Body of pancreas (tissue), 4 donors: ENCODE results near the gene NKD1. TPM values are rescaled to one million over a fixed set of nuclear protein-coding genes. Genes with fewer than 3 reads are reported as not detected.

Source experiments
- ATAC-seq: fragments of 150-250 bp; one replicate; pipeline ENCODE4 v1.9.1; 2016
- DNase-seq, 4 donors: peaks; one replicate each; pipeline ENCODE4 v3.0.0-alpha.2; 2019
- H3K27ac ChIP-seq, 4 donors: fragments of 200-600 bp; sonication (generic); 1 replicate in 3 of 4; 2 replicates in 1 of 4; pipeline versions ENCODE4 v1.5.1 to v1.6.1; 2016 to 2019; ENCODE audit warnings: mild to moderate bottlenecking in 1 of 4, mixed read lengths in 1 of 4, moderate library complexity in 1 of 4
- H3K27me3 ChIP-seq, 2 donors: fragments of 200-600 bp; sonication (generic); one replicate each; pipeline ENCODE4 v1.6.0; 2016; ENCODE audit warnings: mild to moderate bottlenecking in 1 of 2
- H3K36me3 ChIP-seq, 2 donors: fragments of 200-600 bp; sonication (generic); replicated peaks in 1 of 2; 2 replicates each; pipeline ENCODE4 v1.5.1; 2016; ENCODE audit warnings: low read depth in 2 of 2; ENCODE audit not compliant: insufficient read depth in 1 of 2
- H3K4me1 ChIP-seq: fragments of 200-600 bp; sonication (generic); one replicate; pipeline ENCODE4 v1.6.0; 2016
- H3K4me3 ChIP-seq, 2 donors: fragments of 200-600 bp; sonication (generic); 1 replicate in 1 of 2; 2 replicates in 1 of 2; pipeline ENCODE4 v1.5.1; 2016 to 2019
- H3K9me3 ChIP-seq, 3 donors: fragments of 200-600 bp; sonication (generic); 1 replicate in 2 of 3; 2 replicates in 1 of 3; pipeline ENCODE4 v1.5.1; 2016
- POLR2A ChIP-seq, 3 donors: fragments of 450-650 bp; IDR thresholded peaks; one replicate each; pipeline ENCODE4 v1.6.1; 2016; ENCODE audit warnings: antibody characterized with exemption in 3 of 3, mild to moderate bottlenecking in 2 of 3
- WGBS, 2 donors: methylation state at CpG; one replicate each; pipeline ENCODE4 v1.1.5; 2017; 5-methylcytosine and 5-hydroxymethylcytosine counted together
- intact Hi-C: fragments of 100-400 bp; cut with DNase I; formaldehyde crosslinking; loops from one replicate; pipeline ENCODE4 v1.15.1; 2023
- total RNA-seq, 2 donors: library from RNA; depleted of rRNA; stranded (reverse); fragments of >200 nt; gene quantifications; one replicate each; pipeline ENCODE4 v1.1.0, GENCODE V29; 2016
- TF ChIP-seq, protein P1 (sequence below), 7 experiments: fragments of 450-650 bp in 4 of 7; fragments of 200-600 bp in 3 of 7; sonication (generic) in 3 of 7; IDR thresholded peaks; one replicate each; pipeline ENCODE4 v1.5.1; 2016 to 2019; ENCODE audit warnings: antibody characterized with exemption in 7 of 7

Gene NKD1
- total RNA-seq, 2 donors from 2014 or later = 2.0 to 4.9 TPM

DNA sequence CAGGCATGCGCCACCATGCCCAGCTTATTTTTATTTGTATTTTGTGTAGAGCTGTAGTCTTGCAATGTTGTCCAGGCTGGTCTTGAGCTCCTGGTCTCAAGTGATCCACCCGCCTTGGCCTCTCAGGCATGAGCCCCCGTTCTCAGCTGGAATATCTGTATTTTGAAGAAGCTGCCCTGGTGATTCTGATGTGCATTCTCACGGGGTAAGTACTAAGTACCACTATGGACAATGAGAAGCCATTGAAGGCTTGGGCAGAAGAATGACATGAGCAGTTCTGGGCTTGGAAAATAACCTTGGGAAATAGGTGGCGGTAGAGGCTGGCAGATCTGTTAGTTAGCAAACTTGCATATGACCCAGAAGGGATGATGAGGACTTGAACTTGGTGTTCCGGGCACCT lies 15.6 kb upstream of the NKD1 start:
- H3K4me1 ChIP-seq = peaks cover 9% of the 10 kb centered on the region
- 85 to 88% methylated on average over 6 of the region's 6 CpGs for WGBS, 2 donors
- intact Hi-C loops = no loop called here
- H3K27ac ChIP-seq = no peak overlapping the region
- H3K36me3 ChIP-seq = no peaks in the 10 kb centered on the region
- TF ChIP-seq POLR2A (IDR thresholded peaks at IDR 0.05) = no peak
- TF ChIP-seq, protein P1, sequence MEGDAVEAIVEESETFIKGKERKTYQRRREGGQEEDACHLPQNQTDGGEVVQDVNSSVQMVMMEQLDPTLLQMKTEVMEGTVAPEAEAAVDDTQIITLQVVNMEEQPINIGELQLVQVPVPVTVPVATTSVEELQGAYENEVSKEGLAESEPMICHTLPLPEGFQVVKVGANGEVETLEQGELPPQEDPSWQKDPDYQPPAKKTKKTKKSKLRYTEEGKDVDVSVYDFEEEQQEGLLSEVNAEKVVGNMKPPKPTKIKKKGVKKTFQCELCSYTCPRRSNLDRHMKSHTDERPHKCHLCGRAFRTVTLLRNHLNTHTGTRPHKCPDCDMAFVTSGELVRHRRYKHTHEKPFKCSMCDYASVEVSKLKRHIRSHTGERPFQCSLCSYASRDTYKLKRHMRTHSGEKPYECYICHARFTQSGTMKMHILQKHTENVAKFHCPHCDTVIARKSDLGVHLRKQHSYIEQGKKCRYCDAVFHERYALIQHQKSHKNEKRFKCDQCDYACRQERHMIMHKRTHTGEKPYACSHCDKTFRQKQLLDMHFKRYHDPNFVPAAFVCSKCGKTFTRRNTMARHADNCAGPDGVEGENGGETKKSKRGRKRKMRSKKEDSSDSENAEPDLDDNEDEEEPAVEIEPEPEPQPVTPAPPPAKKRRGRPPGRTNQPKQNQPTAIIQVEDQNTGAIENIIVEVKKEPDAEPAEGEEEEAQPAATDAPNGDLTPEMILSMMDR (IDR thresholded peaks at IDR 0.05) = no peak
- no peak overlapping the region for H3K4me3 ChIP-seq
- ATAC-seq (no peak), DNase-seq (no peak)
- H3K9me3 ChIP-seq = no peaks in the 10 kb centered on the region
- no peaks in the 10 kb centered on the region for H3K27me3 ChIP-seq

DNA sequence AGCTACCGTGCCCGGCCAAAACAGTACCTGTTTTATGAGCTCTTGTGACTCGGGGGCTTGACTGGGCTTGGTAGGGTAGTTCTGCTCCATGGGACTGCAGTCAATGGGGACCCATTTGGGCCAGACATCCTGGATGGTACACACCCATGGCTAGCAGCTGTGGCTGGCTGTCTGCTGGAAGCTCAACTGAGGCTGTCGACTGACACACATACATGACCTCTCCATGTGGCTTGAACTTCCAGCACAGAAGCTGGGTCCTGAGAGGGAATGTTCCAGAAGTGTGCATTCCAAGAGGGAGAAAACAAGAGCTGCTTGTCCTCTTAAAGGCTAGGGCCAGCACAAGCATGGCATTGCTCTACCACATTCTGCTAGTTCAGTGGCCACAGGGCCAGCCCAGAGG lies 14.9 kb upstream of the NKD1 start:
- H3K4me1 ChIP-seq = peaks cover 9% of the 10 kb centered on the region
- no peak for ATAC-seq
- H3K4me3 ChIP-seq = no peak overlapping the region
- no peak for DNase-seq
- H3K36me3 ChIP-seq = no peaks in the 10 kb centered on the region
- intact Hi-C loops = no loop called here
- no peaks in the 10 kb centered on the region for H3K9me3 ChIP-seq
- 83% methylated on average over 4 of the region's 4 CpGs; no CpG with 5 or more reads in 1 of the 2 donors for WGBS, 2 donors
- TF ChIP-seq, protein P1 (IDR thresholded peaks at IDR 0.05) = no peak
- TF ChIP-seq POLR2A (IDR thresholded peaks at IDR 0.05) = no peak
- no peak overlapping the region for H3K27ac ChIP-seq
- H3K27me3 ChIP-seq = no peaks in the 10 kb centered on the region

DNA sequence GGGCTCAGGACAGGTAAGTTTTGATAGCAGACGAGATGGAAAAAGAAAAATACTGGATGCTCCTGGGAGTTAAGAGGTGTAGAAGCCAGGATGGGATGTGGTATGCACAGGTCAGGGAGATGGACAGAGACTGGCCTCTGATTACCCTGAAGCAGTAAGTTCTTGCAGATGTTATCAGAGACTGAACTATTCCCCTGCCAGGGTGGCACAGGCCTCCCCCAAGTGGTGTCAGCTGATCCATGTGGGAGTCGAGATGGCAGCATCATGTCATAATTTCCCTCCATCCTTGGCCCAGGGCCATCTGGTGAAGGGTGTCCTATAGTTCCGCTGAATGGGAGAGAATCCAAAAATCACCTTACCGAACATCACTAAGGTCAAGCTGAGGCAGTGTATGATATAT lies 14.1 kb upstream of the NKD1 start:
- intact Hi-C loops = no loop called here
- DNase-seq (no peak), ATAC-seq (no peak)
- no peak overlapping the region for H3K4me3 ChIP-seq
- no peaks in the 10 kb centered on the region for H3K9me3 ChIP-seq
- no peak overlapping the region for H3K27ac ChIP-seq
- H3K36me3 ChIP-seq = no peaks in the 10 kb centered on the region
- WGBS, 2 donors = 70 to 83% methylated on average over 4 of the region's 4 CpGs
- no peaks in the 10 kb centered on the region for H3K27me3 ChIP-seq
- peaks cover 9% of the 10 kb centered on the region for H3K4me1 ChIP-seq
- no peak for TF ChIP-seq POLR2A (IDR thresholded peaks at IDR 0.05)
- TF ChIP-seq, protein P1 (IDR thresholded peaks at IDR 0.05) = no peak

DNA sequence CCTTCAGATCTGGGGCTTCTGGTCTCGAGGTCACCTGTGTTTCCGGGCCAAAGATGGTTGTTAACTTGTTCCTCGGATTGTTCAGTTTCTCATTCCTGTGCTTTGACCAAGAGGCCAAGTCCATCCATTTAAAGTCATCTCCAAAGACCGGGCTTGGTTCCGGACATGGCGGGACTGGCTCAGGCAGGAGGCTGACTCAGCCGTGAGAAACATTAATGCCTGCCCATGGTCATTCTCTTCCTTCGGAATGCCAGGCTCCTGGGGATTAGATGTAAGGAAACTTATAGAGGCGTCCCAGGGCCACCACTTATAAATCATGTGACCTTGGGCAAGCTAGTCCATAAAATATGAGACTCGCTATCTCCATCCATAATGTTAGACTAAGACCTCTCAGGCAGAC lies 13.6 kb upstream of the NKD1 start:
- Histone ChIP-seq H3K4me1 (peaks cover 9% of the 10 kb centered on the region), H3K27me3 (no peaks in the 10 kb centered on the region), H3K4me3 (no peak overlapping the region), H3K27ac (no peak overlapping the region), H3K9me3 (no peaks in the 10 kb centered on the region), H3K36me3 (no peaks in the 10 kb centered on the region)
- intact Hi-C loops = no loop called here
- ATAC-seq (no peak), DNase-seq (no peak)
- WGBS, 2 donors = 86 to 90% methylated on average over 10 of the region's 10 CpGs
- TF ChIP-seq POLR2A (IDR thresholded peaks at IDR 0.05) = no peak
- TF ChIP-seq, protein P1 (IDR thresholded peaks at IDR 0.05) = no peak

DNA sequence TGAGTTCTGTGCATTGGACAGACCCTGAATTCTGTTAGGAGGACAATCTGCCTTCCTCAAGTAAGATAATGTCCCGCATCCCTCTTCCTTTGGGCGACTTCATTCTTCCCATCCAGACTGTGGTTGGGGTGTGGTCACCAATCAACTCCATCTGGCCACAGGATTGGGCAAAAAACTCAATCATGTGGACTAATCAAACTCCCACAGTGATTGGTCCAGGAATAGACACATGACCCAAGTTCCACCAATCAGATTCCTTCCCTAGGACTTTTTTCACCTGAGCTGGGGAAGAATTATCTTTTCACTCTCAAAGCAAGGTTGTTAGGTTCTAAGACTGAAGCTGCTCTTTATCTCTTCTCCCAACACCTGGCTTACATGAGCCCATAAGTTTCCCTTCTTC lies 13.2 kb upstream of the NKD1 start:
- DNase-seq = no peak
- no peak for ATAC-seq
- no peak overlapping the region for H3K27ac ChIP-seq
- H3K27me3 ChIP-seq = no peaks in the 10 kb centered on the region
- H3K36me3 ChIP-seq = no peaks in the 10 kb centered on the region
- WGBS, 2 donors = 84 to 95% methylated on average over 2 of the region's 2 CpGs
- intact Hi-C loops = no loop called here
- no peaks in the 10 kb centered on the region for H3K9me3 ChIP-seq
- no peak for TF ChIP-seq POLR2A (IDR thresholded peaks at IDR 0.05)
- TF ChIP-seq, protein P1 (IDR thresholded peaks at IDR 0.05) = no peak
- no peak overlapping the region for H3K4me3 ChIP-seq
- H3K4me1 ChIP-seq = peaks cover 9% of the 10 kb centered on the region
